OCI-M2 (cell line): Measurements from ENCODE around the gene SLC15A4.
"Not testable (repeated sequence)": the region's sequence is repeated elsewhere in the genome, so short reads cannot be mapped to it uniquely, and the experiment has no call there.

Experiments
- DNase-seq: peaks from one replicate; lab custom pipeline; 2025; ENCODE audit not compliant: unreplicated experiment; lab: John Stamatoyannopoulos, UW

Gene SLC15A4

DNA sequence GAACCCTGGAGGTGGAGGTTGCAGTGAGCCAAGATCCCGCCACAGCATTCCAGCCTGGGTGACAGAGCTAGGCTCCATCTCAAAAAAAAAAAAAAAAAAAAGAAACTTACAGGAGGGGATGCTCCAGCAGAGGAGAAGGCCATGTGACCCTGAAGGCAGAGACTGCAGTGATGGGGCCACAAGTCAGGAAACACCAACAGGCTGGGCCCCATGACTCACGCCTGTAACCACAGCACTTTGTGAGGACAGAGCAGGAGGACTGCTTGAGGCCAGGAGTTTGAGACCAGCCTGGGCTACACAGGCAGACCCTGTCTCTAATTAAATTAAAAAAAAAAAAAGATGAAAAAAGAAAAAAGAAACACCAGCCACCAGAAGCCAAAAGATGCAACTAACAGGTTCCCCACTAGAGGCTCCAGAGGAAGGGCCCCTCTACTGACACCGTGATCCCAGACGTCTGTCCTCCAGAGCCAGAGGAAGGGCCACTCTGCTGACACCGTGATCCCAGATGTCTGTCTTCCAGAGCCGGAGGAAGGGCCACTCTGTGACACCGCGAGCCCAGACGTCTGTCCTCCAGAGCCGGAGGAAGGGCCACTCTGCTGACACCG, 20.4 kb upstream of the SLC15A4 start:
- no peak for DNase-seq

DNA sequence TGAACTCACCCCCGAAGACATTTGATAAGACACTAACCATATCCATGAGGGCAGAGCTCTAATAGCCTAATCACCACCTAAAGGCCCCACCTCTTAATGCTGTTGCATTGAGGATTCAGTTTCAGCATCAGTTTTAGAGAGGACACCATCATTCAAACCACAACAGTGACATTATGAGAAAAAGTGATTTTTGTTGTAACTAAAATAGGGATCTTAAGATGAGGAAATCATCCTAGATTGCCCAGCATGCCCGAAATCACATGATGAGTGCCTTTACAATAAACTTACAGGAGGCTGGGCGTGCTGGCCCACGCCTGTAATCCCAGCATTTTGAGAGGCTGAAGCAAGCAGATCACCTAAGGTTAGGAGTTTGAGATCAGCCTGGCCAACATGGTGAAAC, 19.8 kb upstream of the SLC15A4 start:
- DNase-seq = no peak

DNA sequence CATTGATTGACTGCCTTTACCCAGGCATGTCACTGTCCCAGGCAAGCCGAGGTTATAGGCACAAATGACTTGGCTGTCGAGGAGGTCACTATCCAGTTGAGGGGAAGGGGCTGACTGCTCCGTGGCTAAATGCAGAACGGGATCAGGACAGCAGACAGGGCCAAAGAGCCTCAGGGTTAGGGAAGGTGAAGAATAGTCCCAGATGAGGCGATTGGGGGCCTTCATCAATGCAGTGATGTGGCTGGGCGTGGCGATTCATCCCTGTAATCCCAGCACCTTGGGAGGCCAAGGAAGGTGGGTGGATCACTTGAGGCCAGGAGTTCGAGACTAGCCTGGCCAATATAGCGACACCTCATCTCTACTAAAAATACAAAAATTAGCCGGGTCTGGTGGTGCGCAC, 18.8 kb upstream of the SLC15A4 start:
- no peak for DNase-seq

DNA sequence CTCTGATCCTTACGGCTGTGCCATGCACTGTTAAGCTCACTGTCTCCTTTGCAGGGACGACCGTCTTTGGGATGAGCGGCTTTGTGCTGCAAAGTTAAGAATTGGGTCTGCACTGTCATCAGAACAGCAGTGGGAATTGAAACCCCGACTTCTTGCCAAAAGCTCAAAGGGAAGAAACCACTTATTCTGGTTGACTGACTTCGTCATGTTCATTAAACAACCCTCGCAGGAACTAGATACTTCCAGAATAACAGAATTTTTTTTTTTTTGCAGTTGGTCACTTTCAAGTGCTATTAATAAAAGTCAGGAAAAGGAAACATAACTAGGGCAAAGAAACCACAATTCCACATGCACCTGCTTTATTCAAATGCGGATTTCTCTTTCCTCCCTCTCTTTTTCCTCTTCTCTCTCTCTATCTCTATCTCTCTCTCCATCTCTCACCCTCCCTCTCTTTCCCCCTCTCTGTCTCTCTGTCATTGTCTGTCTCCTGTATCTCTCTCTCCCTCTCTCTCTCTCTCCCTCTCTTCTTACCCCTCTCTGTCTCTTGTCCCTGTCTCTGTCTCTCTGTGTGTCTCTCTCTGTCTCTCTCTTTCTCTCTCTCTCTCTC, 17.2 kb upstream of the SLC15A4 start:
- DNase-seq = no peak

DNA sequence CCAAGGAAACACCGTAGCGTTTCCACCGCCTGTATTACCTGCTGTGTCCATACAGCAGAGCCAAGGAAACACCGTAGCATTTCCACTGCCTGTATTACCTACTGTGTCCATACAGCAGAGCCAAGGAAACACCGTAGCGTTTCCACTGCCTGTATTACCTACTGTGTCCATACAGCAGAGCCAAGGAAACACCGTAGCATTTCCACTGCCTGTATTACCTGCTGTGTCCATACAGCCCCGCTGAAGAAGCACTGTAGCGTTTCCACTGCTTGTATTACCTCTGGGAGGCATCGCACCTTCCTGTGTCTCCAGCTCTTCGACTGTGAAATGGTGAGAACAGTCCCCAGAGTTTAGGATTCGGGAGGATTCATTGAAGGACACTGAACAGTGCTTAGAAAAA, 16.1 kb upstream of the SLC15A4 start:
- DNase-seq = not testable (repeated sequence)

DNA sequence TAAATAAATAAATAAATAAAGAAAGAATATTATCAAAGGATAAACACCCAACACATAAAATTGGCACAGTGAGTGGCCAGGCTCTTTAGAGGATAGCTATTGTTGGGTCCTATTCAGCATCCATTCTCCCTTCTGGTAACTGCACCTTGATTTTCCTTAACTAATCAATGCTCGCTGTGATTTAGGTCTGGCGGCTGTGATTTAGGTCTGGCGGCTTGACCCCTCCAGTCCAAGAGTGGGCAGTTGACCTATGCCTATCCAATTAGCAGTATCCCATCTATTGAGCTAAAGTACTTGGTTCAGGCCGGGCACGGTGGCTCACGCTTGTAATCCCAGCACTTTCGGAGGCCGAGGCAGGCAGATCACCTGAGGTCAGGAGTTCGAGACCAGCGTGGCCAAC, 9.7 kb upstream of the SLC15A4 start:
- DNase-seq = no peak

DNA sequence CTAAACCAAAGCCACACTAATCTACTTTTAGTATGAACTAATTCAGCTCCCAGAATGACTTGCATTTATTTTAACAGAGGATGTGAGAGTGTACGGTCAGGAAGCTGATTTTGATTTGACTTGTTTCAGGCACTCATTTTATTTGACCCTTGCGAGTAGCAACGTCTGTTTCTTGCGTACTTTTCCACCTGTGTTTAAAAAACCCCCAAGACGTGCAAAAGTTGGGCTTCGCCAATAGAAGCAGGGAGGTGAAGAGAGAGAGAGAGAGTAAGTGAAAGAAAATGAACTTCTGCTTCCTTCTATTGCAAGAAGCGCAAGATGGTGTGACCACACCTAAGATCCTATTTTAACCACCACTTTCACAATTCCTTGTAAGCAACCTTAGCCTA, 6.7 kb upstream of the SLC15A4 start:
- DNase-seq = no peak

DNA sequence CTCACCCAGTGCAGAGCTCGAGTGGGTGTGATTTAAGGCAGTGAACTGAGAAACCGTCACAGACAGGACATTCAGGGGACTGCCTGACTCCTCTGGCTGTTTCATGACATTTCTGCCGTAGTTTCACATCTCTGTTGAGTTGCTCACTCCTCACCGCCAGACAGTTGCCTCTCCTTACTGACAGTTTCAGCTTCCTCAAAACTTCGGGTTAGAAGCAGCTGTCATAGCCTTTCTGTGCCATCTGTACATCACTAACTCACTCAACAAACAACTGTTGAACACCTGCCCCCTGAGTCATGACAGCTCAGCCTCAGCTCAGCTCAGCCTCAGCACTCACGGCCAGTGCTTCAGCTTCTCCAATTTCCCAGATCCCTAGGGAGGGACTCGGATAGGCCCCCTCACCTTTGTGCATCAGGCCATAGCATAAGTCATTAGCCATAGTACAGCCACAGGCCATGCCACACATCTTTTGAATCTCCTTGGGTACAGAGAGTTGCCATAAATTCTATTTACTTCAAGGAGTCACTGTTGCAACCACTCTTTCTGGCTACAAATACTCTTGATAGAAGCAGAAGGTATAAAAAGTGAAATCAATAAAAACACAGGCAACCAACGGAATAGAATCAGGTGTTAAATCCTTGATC, 6.2 kb upstream of the SLC15A4 start:
- no peak for DNase-seq

DNA sequence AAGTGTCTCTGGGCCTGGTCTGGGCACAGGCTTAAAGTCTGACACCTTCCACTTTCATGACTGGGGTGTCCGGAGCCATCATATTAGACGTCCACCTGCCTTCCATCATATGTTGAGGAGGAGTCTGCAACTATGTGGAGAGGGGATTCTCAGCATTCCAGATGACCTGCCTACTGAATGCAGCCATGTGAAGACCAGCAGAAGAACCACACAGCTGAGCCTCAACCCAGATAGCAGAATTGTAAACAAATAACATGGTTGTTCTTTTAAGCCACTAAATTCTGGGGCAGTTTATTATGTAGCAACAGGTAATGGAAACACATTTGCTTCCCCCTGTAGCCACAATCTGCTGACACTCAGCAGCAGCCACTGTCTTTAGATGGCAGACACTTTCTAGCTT, 4.0 kb upstream of the SLC15A4 start:
- DNase-seq = no peak

DNA sequence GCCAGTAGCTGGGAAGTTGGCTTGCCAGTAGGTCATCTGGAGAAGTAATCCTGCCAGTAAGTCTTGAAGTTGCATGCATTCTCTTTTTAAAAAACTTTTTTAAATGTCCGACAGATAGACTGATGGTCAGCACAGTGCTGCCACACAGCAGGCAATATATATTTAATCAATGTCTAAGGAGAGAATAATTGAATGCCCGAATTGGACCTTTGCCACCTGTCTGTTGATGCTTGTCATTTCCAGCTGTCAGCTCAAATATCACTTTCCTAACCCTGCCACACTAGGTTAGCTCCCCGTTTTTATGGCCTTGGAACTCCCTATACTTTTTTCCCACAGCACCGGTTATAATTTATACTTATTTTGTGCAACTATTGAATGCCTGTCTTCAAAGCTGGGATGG, 2.1 kb upstream of the SLC15A4 start:
- DNase-seq = no peak

DNA sequence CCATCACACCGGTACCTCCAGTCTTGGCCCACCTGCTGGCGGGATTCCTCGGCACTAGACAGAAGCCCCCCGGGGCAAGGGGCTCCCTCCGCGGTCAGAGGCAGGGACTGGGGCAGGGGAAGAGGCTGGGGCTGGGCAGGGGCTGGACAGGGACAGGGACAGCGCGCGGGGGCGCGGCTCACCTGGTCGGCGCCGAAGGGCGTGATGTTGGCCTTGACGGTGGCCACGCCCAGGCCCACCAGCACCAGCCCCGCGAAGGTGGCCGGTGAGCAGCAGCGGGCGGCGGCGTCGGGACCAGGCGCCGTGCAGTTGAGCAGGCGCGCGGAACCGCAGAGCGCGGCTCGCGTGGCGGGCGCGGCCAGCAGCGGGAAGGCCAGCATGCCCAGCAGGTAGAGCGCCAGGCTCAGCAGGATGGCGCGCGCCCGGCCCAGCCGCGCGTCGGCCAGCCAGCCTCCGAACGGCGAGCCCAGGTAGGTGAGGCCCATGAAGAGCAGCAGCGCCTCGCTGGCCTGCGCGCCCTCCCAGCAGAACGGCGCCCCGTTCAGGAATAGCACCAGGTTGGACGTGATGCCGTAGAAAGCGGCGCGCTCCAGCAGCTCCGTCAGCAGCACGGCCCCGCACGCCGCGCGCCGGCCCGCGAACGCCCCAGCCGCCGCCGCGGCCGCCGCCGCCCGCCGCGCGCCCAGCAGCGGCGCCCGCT, 392 bp downstream of the SLC15A4 start:
- DNase-seq = no peak

DNA sequence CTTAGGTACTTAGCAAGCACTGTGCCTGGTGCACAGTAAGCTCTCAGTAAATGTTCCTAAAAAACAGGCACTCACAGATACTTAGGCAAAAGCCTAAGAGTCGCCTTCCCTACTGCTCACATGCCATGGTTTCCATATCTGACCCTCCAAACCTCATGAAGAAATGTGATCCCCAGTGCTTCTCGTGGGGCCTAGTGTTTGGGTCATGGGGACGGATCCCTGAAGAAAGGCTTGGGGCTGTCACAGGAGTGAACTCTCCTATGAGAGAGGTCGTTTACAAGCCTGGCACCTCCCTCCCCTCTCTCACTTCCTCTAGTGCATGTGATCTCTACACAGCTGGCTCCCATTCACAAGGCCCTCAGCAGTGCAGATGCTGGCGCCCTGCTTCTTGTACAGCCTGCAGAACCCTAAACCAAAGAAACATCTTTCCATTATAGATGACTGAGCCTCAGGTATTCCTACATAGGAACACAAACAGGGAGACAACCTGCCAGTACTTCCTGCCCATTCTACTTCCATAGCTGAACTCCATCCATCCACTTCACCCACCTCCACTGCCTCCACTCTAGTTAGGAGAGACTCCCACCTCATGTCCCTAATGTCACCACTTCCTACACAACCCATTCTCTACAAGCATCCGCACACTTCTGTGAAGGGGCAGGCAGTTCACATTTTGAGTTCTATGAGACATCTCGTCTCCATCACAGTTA, 2.9 kb downstream of the SLC15A4 start:
- DNase-seq = no peak

DNA sequence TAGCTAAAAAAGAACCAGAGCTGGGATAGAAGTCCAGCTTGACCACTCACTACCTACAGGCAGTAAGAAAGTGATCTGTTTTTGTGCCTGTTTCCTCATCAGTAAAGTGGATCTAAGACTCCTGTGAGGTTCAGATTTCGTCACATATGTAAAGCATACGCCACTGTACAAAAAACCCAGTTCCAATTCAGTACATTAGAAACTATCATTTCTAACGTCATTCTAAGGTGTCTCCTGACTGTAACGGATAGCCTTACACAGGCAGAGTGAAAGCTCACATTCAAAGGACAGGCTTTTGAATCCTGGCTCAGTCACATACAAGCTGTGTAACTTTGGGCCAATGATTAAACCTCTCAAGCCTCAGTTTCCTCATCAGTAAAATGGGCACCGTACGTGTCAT, 3.5 kb downstream of the SLC15A4 start:
- DNase-seq = no peak

DNA sequence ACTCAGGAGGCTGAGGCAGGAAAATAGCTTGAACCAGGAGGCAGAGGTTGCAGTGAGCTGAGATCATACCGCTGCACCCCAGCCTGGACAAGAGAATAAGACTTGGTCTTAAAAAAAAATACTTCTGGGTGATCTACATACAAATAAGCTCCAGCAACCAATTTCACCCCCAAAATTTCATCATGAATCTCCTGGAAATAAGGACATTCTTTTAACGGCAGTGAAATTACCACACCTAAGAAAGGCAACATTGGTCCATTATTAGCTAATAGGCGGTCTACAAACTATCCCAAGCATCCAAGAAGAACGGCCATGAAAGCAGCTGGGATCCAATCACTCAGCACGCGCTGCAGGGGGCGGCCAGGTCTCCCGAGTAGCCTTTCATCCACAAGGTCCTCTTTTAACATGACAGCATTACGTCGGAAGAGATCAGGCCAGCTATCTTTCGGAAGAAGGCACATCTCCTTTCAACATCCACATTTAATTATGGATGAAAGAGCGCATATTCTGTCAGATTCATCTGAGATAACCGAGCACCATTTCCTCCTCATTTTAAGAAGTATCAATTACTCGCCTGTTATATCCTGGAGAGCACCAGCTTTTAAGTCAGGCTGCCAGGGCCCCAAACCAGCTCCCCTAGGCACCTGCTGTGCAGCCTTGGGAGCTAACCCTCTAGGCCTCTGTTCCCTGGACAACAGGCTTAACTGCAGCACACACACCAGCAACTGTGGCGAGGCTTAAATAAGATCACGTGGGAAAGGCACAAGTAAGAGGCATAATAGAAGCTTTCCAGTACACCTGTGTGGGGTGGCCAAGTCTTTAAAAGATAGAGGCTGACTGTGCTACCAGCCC, 4.2 kb downstream of the SLC15A4 start:
- no peak for DNase-seq

DNA sequence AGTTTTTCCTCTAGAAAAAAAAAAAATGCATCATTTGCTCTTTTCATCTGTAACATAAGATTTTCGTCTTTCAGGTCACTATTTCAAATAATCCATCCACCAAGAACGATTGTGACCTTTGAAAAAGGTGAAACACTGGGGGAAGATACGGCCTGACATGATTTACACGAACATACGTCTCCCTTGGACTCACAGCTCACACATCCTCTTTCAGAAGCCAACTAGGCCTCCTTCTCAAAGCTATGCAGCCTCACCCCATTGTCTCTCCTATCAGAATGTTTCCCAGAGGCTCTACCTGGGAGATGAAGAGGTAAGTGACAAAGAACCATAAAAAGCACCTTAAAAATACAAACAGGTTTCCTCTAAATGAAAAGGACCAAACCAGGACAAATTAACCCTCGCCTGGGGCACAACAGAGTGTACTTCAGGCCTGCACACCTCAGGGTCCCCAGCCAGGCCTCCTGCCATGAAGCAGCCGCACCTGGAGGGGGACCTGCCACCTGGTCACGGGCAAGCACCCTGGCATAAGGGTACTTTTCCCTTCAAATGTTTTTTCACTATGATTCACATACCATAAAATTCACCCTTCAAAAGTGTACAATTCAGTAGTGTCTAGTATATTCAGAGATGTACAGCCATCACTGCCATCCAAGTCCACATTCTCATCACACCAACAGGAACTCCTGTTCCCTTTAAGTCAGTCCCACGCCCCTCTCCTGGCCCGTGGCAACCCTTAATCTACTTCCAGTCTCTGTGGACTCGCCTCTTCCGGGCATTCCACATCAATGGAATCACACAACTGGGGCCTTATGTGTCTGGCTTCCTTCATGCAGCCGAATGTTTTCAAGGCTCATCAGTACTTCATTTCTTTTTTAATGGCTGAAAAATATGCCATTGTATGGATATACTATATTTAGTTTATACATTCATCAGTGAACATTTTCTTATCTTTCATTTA, 5.4 kb downstream of the SLC15A4 start:
- no peak for DNase-seq

DNA sequence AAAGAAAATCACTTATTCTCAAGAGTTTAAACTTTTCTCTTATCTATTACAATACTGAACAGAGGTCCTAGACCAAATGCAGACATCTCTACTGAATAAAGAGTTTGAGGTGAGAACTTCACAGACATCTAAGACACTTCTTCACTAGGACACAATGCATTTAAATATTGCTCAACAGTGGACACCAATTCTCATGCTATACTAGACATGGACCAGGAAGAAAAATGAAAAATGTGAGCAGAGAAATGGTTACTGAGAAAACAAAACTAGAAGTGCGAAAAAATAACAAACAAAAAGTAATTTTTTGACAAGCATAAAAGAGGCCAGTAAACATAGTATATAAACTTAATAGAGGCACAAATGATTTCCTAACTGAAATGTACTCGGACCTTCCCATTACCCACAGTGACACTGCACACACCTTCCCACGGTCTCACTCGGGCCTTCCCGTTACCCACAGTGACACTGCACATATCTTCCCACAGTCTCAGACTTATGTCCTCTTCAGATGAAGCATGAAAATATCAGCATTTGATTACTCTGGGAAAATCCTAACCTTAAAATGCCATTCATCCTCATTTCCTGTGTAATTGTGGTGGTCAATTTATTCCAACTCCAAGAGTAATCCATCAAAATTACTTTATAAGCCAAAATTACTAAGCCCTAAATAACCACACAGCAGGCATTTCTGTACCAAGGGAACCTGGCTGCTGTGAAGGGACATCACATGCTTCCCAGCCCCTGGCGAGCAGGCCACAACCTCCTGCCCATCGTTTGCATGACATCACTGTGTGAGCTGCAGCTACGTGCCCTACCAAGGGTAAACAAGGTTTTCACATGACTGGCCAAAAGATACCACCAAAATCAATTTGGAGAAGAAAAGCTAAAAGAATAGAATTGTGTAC, 6.4 kb downstream of the SLC15A4 start:
- DNase-seq = no peak

DNA sequence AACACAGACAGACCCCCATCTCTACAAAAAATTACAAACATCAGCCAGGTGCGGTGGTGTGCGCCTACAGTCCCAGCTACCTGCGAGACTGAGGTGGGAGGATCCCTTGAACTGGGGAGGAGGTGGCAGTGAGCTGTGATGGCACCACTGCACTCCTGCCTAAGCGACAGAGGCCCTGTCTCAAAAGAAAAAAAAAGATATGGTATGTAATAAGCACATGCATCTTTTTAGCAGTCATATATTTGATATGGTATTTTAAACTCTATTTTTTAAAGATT, 7.2 kb downstream of the SLC15A4 start:
- DNase-seq = no peak

DNA sequence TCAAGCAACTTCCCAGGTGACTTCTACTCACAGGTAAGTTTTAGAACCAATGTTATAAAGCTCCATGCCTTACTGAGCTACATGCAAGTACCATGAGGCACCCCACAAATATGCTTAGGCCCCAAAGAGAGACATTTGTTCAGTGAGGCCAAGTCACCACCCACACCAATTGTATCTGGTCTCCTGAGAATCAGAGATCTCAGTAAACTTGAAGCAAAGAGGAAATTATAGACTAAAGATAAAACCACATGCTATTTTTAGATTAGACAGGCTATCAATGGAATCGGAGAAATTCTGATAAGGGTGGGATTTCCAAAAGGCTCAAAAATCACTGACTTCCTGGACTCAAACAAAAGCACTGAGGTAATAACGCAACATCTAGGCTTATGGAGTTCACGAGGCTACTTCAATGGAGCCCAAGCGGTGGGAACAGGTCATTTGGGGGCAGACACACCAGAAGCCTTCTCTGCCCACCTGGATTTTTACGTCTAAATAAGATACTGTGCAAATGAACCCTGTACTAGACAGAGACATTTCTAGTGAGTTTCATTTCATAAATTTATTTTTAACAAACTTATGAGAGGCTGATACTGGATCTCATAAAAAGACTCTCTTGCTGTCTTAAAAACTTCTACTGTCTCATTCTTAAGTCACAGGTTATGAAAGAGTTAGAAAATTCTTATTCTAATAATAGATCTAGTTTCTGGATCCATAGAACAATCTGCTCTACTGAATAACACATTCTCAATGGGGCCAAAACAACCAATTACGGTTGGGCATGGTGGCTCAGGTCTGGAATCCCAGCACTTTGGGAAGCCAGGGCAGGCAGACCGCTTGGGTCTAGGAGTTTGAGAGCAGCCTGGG, 7.7 kb downstream of the SLC15A4 start:
- DNase-seq = no peak
